A673 (cell line): ENCODE measurements around the gene COL4A2.

ENCODE experiments used
- CTCF ChIP-seq: fragments of 300-800, 200-600 bp; sonication (generic); conservative IDR thresholded peaks from 2 replicates; pipeline ENCODE4 v1.5.1; 2017; ENCODE audit warnings: low read depth, mild to moderate bottlenecking, antibody characterized with exemption, low read length, moderate library complexity, mixed read lengths
- EZH2 ChIP-seq: fragments of 200-600 bp; sonication (generic); IDR thresholded peaks from 2 replicates; pipeline ENCODE4 v1.6.1; 2017; ENCODE audit warnings: borderline replicate concordance, low read depth, mild to moderate bottlenecking, mixed read lengths, antibody characterized with exemption, low read length; ENCODE audit not compliant: poor library complexity, severe bottlenecking

DNA sequence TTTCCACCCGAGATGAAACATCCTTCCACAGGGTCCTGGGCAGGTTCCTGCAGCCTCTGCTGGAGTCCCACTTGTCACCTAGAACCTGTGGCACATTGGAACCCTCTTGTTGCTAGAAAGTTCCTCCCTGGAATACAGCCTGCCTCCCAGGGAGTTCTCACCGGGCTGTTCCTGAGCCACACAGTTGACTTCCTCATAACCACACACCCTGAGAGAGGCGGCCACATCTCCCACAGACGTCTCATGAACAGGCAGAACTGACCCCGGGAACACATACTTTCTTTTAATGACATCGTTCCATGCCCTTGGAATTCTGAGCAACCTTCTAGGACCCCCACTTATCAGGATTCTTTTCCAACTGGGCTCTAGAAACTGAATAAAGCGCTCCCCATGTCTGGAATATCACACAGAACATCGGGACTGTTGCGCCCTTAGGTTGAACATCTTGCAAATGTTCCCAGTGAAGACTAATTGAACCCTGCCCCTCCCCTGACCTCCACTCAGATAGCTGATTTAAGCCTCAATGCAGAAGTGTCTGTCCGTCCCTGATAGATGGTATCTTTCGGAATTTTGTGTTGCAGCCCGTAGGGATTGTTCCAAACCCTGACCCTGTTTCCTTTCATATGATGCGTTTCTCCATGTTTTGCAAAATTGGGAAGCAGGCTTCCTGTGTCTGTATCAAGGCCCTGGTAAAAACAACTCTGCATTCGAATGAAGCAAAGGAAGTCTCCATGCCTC, 163.4 kb downstream of the COL4A2 start:
- TF ChIP-seq EZH2 (no peak), CTCF (no peak)
